Peyer's patch (tissue), 4 donors: Measurements from ENCODE around the gene SHMT2.

ENCODE experiments used
- CTCF ChIP-seq, 6 experiments: fragments of 450-650 bp in 4 of 6; fragments of 200-600 bp in 2 of 6; sonication (generic) in 1 of 6; IDR thresholded peaks; one replicate each; pipeline ENCODE4 v1.5.1; 2017 to 2019; ENCODE audit warnings: antibody characterized with exemption in 6 of 6, mild to moderate bottlenecking in 3 of 6, moderate library complexity in 1 of 6
- POLR2A ChIP-seq, 2 donors: fragments of 450-650 bp; IDR thresholded peaks; one replicate each; pipeline ENCODE4 v1.5.1; 2017; ENCODE audit warnings: antibody characterized with exemption in 2 of 2, mild to moderate bottlenecking in 2 of 2, moderate library complexity in 2 of 2

- TF ChIP-seq CTCF (IDR thresholded peaks at IDR 0.05), result no peak
- TF ChIP-seq POLR2A (IDR thresholded peaks at IDR 0.05), result no peak
These were observed 14.8 kb downstream of the SHMT2 start for GRCh38 chr12:57244312-57244696.
